Uterus (tissue), 2 donors: ENCODE measurements around the gene PML.

ENCODE experiments used
- POLR2A ChIP-seq, 2 donors: fragments of 450-650 bp; IDR thresholded peaks; one replicate each; pipeline ENCODE4 v1.6.1; 2016; ENCODE audit warnings: antibody characterized with exemption in 2 of 2, mild to moderate bottlenecking in 1 of 2, moderate library complexity in 1 of 2
- TF ChIP-seq, protein P1 (sequence below), 4 experiments: fragments of 200-600 bp in 2 of 4; fragments of 450-650 bp in 2 of 4; sonication (generic) in 2 of 4; IDR thresholded peaks; one replicate each; pipeline ENCODE4 v1.5.1; 2016 to 2019; ENCODE audit warnings: antibody characterized with exemption in 4 of 4, mild to moderate bottlenecking in 2 of 4, moderate library complexity in 1 of 4

DNA sequence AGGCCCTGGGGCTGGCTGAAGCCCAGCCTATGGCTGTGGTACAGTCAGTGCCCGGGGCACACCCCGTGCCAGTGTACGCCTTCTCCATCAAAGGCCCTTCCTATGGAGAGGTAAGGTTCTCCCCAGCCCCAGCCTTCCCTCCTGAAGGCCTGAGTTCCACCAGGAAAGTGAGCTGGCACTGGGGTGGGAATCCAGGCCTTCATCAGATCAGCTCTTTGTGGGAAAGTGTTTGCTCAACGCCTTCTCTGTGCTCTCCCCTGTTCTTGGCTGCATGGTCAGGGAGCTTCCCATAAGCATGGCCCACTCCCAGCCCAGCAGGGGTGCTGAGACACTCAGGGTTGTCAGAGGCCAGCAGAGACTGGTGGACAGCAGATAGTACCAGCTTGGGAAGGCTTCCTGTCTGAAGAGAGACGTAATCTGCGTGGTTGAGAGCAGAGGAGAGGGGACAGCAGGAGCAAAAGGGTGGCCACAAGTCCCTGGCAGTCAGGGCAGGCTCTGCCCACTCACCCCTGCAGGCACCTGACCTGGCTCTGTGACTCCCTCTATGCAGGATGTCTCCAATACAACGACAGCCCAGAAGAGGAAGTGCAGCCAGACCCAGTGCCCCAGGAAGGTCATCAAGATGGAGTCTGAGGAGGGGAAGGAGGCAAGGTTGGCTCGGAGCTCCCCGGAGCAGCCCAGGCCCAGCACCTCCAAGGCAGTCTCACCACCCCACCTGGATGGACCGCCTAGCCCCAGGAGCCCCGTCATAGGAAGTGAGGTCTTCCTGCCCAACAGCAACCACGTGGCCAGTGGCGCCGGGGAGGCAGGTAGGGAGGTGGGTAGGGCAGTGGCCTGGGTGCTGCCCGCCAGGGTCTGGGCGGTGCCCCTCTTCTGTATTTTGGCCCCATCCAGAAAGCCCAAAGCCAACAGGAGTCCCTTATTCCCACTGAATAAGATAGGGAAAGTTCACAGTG is 38.4 kb downstream of the PML start:
- TF ChIP-seq, protein P1, sequence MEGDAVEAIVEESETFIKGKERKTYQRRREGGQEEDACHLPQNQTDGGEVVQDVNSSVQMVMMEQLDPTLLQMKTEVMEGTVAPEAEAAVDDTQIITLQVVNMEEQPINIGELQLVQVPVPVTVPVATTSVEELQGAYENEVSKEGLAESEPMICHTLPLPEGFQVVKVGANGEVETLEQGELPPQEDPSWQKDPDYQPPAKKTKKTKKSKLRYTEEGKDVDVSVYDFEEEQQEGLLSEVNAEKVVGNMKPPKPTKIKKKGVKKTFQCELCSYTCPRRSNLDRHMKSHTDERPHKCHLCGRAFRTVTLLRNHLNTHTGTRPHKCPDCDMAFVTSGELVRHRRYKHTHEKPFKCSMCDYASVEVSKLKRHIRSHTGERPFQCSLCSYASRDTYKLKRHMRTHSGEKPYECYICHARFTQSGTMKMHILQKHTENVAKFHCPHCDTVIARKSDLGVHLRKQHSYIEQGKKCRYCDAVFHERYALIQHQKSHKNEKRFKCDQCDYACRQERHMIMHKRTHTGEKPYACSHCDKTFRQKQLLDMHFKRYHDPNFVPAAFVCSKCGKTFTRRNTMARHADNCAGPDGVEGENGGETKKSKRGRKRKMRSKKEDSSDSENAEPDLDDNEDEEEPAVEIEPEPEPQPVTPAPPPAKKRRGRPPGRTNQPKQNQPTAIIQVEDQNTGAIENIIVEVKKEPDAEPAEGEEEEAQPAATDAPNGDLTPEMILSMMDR (IDR thresholded peaks at IDR 0.05): no peak
- no peak for TF ChIP-seq POLR2A (IDR thresholded peaks at IDR 0.05)
